ENCODE data around the gene TMBIM1. TPM values are rescaled to one million over a fixed set of nuclear protein-coding genes. Genes with fewer than 3 reads are reported as not detected.
A peak's percentile ranks its signal among the peaks of the same experiment; 100 is the strongest.
"Not testable (repeated sequence)": the region's sequence is repeated elsewhere in the genome, so short reads cannot be mapped to it uniquely, and the experiment has no call there.

The TMBIM1 gene
- polyA plus RNA-seq, 4 donors = 90.9 to 107 (median 99.8) TPM

GRCh38 chr2:218319813-218320365 lies 27.6 kb upstream of the TMBIM1 start:
- DNase-seq (ENCODE audit: low read depth in 4 of 4, low spot score in 3 of 4) = no peak

DNA sequence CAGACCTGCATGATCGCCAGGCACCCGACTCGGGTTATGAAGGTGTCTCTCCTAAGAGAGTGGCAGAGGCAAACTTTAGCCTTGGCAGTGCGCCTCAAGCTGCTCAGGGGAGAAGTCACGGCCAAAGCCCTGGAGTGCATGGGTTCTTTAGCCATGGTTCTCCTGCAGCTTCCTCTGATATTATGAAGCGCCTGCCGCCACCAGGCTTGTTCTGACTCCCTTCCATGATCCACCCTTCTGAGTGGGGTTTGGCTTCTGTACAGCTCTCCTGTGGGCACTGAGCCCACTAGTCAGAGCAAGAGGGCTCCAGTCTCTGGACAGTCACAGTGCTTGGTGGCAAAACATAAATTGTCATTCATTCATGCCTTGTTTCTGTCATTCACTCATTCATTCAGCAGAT lies 25.9 kb upstream of the TMBIM1 start:
- DNase-seq (ENCODE audit: low read depth in 4 of 4, low spot score in 3 of 4) = no peak

DNA sequence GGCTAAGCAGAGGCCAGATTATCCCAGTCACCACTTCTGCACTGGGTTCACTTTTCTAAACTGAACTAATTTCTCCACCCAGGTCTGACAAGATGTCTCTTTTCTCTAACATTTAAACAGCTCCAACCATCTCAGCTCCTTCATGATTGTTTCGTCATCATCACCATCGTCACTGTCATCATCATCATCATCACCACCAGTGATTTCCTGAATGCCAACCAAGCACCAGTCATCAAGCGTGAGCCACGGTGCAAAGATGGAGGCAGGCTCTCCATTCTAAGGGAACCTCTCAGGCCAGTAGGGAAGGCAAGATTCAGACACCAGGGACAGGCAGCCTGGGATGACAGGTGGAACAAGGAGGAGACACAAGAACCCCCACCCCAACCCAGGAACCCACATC lies 25.5 kb upstream of the TMBIM1 start:
- no peak for DNase-seq (ENCODE audit: low read depth in 4 of 4, low spot score in 3 of 4)

GRCh38 chr2:218317303-218317630 lies 25.0 kb upstream of the TMBIM1 start:
- DNase-seq (ENCODE audit: low read depth in 4 of 4, low spot score in 3 of 4) = no peak

- no peak for DNase-seq (ENCODE audit: low read depth in 4 of 4, low spot score in 3 of 4)
These were observed 23.1 kb upstream of the TMBIM1 start for GRCh38 chr2:218315397-218315796.

- not testable (repeated sequence) for DNase-seq (ENCODE audit: low read depth in 4 of 4, low spot score in 3 of 4)
These were observed 22.5 kb upstream of the TMBIM1 start for GRCh38 chr2:218314764-218315163.

DNA sequence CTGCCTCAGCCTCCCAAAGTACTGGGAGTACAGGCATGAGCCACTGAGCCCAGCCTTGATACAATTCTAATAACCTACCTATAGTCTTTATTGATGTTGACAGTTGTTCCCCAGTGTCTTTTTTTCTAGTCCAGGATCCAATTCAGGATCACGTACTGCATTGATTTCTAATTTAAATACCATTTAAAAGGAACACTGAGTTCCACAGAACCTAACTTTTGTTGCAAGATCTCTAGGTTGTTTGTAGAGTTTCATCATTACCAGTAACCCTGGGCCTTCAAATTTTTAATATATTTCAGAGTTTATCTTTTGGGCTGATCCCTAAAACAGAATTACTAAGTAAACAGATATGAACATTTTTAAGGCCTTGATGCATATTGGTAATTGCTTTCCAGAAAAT lies 21.1 kb upstream of the TMBIM1 start:
- no peak for DNase-seq (ENCODE audit: low read depth in 4 of 4, low spot score in 3 of 4)

GRCh38 chr2:218312267-218312756 lies 20.0 kb upstream of the TMBIM1 start:
- DNase-seq (ENCODE audit: low read depth in 4 of 4, low spot score in 3 of 4) = no peak

DNA sequence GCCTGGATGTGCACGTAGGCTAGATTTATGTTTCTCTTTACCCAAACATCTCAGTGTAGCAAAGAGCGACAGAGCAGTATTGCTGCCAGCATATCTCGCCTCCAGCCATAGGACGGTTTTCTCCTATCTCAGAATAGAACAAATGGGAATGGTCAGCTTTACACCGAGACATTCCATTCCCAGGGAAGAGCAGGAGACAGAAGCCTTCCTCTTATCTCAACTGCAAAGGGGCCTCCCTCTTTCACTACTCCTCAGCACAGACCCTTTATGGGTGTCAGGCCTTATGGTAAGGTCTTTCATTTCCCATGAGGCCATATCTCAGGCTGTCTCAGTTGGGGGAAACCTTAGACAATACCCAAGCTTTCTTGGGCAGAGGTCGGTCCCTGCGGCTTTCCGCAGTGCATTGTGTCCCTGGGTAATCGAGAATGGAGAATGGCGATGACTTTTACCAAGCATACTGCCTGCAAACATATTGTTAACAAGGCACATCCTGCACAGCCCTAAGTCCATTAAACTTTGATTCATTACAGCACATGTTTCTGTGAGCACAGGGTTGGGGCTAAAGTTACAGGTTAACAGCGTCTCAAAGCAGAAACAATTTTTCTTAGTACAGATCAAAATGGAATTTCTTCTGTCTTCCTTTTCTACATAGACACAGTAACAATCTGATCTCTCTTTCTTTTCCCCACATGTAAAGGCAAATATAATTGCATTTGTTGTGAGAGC lies 19.4 kb upstream of the TMBIM1 start:
- not testable (repeated sequence) for DNase-seq (ENCODE audit: low read depth in 4 of 4, low spot score in 3 of 4)

DNA sequence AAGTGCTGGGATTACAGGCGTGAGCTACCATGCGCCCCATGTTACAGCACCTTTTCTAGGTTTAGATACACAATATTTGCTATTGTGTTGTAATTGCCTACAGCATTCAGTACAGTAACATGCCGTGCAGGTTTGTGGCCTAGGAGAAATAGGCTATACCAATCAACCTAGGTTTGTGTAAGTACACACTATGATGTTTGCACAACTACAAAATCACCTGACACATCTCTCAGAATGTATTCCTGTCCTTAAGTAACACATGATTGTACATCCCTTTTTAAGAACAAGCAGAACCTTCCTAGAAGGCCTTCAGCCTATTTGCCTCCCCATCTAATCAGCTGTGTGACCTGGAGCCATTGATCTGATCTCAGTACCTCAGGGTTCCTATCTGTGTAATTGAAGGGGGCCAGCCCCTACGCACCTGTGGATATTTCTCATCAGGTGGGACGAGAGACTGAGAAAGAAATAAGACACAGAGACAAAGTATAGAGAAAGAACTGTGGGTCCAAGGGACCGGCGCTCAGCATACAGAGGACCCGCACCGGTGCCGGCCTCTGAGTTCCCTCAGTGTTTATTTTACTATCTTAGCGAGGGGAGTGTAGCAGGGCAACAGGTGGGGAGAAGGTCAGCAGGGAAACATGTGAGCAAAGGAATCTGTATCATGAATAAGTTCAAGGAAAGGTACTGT lies 18.7 kb upstream of the TMBIM1 start:
- DNase-seq (ENCODE audit: low read depth in 4 of 4, low spot score in 3 of 4) = no peak

DNA sequence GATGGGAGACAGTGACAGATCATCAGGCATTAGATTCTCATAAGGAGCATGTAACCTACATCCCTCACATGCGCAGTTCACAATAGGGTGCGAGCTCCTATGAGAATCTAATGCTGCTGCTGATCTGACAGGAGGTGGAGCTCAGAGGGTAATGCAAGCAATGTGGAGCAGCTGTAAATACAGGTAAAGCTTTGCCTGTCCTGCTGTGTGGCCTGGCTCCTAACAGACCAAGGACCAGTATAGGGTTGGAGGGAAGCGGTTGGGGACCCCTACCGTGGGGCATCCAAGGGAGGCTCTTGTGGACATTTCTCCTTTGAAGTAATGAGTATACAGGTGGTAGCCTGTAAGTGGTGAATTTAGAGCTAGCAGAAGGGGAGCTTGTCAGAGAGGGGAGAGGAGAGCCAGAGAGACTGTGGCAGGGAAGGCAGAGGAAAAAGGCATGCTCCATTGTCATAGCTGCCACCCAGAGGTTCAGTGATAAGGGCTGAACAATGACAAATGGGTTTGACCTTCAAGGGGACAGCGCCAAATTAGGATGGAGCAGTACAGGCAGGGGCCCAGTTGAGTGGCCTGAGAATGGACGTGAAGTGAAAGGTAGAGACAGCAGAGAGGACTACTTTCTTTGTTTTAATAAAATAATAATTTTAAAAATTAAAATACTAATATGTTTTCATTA lies 15.2 kb upstream of the TMBIM1 start:
- DNase-seq (ENCODE audit: low read depth in 4 of 4, low spot score in 3 of 4) = no peak

GRCh38 chr2:218306184-218306920 lies 14.0 kb upstream of the TMBIM1 start:
- DNase-seq (ENCODE audit: low read depth in 4 of 4, low spot score in 3 of 4) = no peak

- DNase-seq (ENCODE audit: low read depth in 4 of 4, low spot score in 3 of 4) = no peak
These were observed 13.1 kb upstream of the TMBIM1 start for GRCh38 chr2:218305383-218305782.

- peak; percentile 86 to 91 (median 88) for DNase-seq (ENCODE audit: low read depth in 4 of 4, low spot score in 3 of 4)
These were observed 9.0 kb upstream of the TMBIM1 start for GRCh38 chr2:218301176-218301819.

- DNase-seq (ENCODE audit: low read depth in 4 of 4, low spot score in 3 of 4) = no peak
These were observed 7.8 kb upstream of the TMBIM1 start for GRCh38 chr2:218300141-218300540.

DNA sequence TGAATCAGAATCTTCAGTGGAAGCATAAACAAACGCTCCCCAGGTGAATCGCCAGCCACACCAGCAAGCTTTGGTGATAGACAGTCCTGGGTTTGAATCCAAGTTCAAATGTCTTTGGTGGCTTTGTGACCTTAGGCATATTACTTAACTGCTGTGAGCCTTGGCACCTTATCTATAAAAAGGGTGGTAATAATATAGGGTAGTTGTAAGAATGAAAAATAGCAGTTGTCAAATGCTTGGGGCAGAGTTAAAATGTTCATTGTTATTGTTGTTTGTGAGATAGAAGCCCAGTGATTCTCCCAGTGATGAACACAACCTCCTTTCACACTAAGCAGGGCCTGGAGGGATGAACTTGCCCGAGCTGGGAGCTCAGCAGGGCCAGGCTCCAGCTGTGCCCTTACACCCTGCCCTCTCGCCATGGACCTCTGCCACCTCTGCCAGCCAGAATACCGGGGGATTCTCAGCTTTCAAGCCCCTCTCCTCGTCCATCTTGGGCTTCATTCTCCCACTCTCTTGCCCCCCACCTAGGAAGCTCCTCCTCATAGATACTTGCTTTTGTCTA lies 6.1 kb upstream of the TMBIM1 start:
- DNase-seq (ENCODE audit: low read depth in 4 of 4, low spot score in 3 of 4) = no peak

DNA sequence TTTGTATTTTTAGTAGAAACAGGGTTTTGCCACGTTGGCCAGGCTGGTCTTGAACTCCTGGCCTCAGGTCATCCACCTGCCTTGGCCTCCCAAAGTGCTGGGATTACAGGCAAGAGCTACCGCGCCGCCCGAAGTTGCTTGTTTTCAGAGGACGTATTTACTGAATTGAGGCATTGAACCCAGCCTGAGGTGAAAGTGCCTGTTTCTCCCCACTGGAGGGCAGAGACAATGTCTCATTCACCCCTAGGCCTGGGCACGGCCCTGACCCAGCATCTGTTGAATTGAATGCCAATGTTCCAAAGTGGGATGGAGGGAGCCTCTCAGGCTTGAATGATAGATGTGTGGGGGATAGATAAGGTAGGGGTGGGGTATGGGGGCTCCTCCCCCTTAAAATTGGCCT lies 4.5 kb upstream of the TMBIM1 start:
- DNase-seq (ENCODE audit: low read depth in 4 of 4, low spot score in 3 of 4) = no peak

DNA sequence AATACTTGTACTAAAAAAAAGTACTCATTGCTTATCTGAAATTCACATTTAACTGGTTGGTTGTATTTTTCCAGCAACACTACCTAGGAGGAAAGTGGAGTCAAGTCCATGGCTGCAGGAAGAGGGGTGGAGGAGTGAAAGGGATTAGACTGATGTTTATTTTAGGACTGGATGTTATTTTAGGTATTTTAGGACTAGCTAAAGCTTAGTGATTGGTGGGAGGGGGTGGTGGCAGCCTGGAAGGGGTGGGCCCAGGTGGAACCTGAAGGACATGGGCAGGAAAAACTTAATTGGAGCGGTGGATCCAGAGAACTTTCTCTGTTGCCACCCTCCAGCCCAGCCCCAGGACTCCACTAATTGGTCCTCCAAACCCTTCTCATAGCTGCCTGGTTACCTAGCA lies 3.9 kb upstream of the TMBIM1 start:
- no peak for DNase-seq (ENCODE audit: low read depth in 4 of 4, low spot score in 3 of 4)

DNA sequence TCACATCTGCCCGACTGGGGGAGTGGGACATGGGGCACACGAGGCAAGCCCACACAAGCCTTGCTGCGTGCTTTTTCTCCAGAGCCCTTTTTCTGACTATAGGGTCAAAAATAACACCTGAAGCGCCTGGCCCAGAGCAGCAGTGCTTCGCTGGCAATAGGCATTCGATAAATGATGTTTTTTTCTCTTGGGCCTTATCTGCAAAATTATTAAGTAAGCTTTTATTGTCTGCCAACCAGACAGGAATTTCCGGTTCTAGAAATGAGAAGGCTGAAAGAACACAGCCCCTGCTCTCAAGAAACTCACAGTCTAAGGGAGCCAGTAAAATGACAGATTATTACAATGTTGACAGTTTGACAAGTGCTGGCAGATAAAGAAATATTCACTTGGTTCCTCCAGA lies 2.7 kb upstream of the TMBIM1 start:
- no peak for DNase-seq (ENCODE audit: low read depth in 4 of 4, low spot score in 3 of 4)

DNA sequence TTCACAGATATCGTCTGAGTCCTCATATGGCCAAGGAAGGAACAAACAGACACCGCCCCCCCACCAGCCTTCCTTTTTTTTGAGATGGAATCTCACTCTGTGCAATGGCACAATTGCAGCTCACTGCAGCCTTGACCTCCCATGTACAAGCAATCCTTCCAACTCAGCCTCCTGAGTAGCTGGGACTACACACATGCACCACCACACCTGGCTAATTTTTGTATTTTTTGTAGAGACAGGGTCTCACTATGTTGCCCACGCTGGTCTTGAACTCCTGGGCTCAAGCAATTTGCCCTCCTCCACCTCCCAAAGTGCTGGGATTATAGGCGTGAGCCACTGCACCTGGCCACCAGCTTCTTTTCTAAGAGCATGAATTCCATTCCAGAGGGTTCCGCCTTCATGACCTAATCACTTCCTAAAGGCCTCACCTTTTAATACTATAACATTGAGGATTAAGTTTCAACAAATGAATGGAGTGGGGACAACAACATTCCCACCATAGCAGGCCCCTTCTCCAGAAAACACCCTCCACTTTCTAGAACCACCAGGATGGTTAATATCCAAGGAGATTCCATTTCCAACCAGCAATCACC lies 2.2 kb upstream of the TMBIM1 start:
- DNase-seq (ENCODE audit: low read depth in 4 of 4, low spot score in 3 of 4) = no peak

Data from right renal pelvis (tissue), 4 donors.